IPS-NIHi11 (cell line): ENCODE measurements around the gene VTCN1.
"Not testable (repeated sequence)": the region's sequence is repeated elsewhere in the genome, so short reads cannot be mapped to it uniquely, and the experiment has no call there.

Experiments
- DNase-seq: peaks from one replicate; pipeline ENCODE4 v3.0.0; 2012; ENCODE audit warnings: mixed read lengths, low spot score

VTCN1 gene

GRCh38 chr1:117164209-117164608, 46.5 kb downstream of the VTCN1 start:
- no peak for DNase-seq

GRCh38 chr1:117162816-117163215, 47.9 kb downstream of the VTCN1 start:
- DNase-seq = no peak

- no peak for DNase-seq
Measured at GRCh38 chr1:117161887-117162286, 48.8 kb downstream of the VTCN1 start.

- not testable (repeated sequence) for DNase-seq
Measured at GRCh38 chr1:117151305-117151704, 59.4 kb downstream of the VTCN1 start.

- DNase-seq = no peak
Measured at GRCh38 chr1:117150316-117150715, 60.4 kb downstream of the VTCN1 start.

- no peak for DNase-seq
Measured at GRCh38 chr1:117147856-117148588, 62.7 kb downstream of the VTCN1 start.

- DNase-seq = no peak
Measured at GRCh38 chr1:117147341-117147831, 63.3 kb downstream of the VTCN1 start.

GRCh38 chr1:117146575-117147340, 64.0 kb downstream of the VTCN1 start:
- peak; percentile 31 for DNase-seq

GRCh38 chr1:117146072-117146471, 64.7 kb downstream of the VTCN1 start:
- DNase-seq = no peak

GRCh38 chr1:117143871-117144270, 66.9 kb downstream of the VTCN1 start:
- DNase-seq = no peak

- no peak for DNase-seq
Measured at GRCh38 chr1:117143172-117143571, 67.6 kb downstream of the VTCN1 start.

GRCh38 chr1:117142200-117142599, 68.5 kb downstream of the VTCN1 start:
- no peak for DNase-seq

GRCh38 chr1:117138561-117138960, 72.2 kb downstream of the VTCN1 start:
- no peak for DNase-seq

GRCh38 chr1:117138106-117138505, 72.6 kb downstream of the VTCN1 start:
- DNase-seq = no peak

GRCh38 chr1:117137281-117137855, 73.4 kb downstream of the VTCN1 start:
- no peak for DNase-seq

- no peak for DNase-seq
Measured at GRCh38 chr1:117136749-117137148, 74.0 kb downstream of the VTCN1 start.

- DNase-seq = no peak
Measured at GRCh38 chr1:117135329-117135728, 75.4 kb downstream of the VTCN1 start.

- no peak for DNase-seq
Measured at GRCh38 chr1:117130526-117130925, 80.2 kb downstream of the VTCN1 start.

GRCh38 chr1:117128323-117129079, 82.2 kb downstream of the VTCN1 start:
- peak; percentile 35 for DNase-seq

- no peak for DNase-seq
Measured at GRCh38 chr1:117127795-117128194, 82.9 kb downstream of the VTCN1 start.

- DNase-seq = no peak
Measured at GRCh38 chr1:117124661-117125060, 86.1 kb downstream of the VTCN1 start.

- DNase-seq = no peak
Measured at GRCh38 chr1:117123274-117123673, 87.5 kb downstream of the VTCN1 start.
